ENCODE measurements around the gene DAP. TPM values are rescaled to one million over a fixed set of nuclear protein-coding genes. Genes with fewer than 3 reads are reported as not detected.

The DAP gene
- total RNA-seq, 1 experiment from 2014 or later = 279 TPM

DNA sequence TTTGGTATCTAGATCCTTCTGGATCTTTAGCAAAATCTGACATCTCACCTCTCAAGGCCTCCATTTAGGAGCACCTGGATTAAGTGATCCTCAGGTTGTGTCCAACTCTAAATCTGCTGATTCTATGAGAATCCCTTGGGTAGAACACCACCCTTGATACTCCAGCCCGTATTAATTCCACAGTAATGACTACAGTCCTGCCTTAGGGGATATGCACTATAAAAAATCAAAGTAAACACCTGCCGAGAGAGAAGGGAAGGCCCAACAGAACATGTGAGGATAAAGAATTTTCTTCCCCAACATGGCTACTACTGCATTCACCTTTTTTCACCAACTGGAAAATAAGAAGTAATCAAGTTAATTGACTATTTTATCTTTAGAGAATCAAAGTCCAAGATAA lies 27.6 kb downstream of the DAP start:
- Histone ChIP-seq H3K9me3 (ENCODE audit: insufficient read depth, low read depth) (no peaks in the 10 kb centered on the region), H3K9me2 (ENCODE audit: insufficient read depth) (no peaks in the 10 kb centered on the region), H3K27me3 (ENCODE audit: insufficient read depth, low read depth) (no peaks in the 10 kb centered on the region), H4K20me1 (ENCODE audit: insufficient read depth) (no peaks in the 10 kb centered on the region; the same call in 1 of the 2 replicates), H3F3A (ENCODE audit: insufficient read depth, low read depth) (no peaks in the 10 kb centered on the region), H3K4me1 (replicated peaks; ENCODE audit: insufficient read depth) (peaks cover 30% of the 10 kb centered on the region), H3K79me2 (ENCODE audit: low read depth) (peaks cover 66% of the 10 kb centered on the region), H3K4me2 (0 out of 2 replicates have a peak overlapping the region, but pooled peaks have one; percentile 23), H3K27ac (no peak overlapping the region), H3K4me3 (no peak overlapping the region), H3K36me3 (ENCODE audit: low read depth) (peaks cover 23% of the 10 kb centered on the region), H2AFZ (no peak overlapping the region)
- DNase-seq = no peak
- BruUV-seq (replicated peaks) = no TSS peak
- POLR2A ChIA-PET (ENCODE audit: unreplicated experiment) = no interaction called here
- intact Hi-C loops (cut with micrococcal nuclease; ENCODE audit: unreplicated experiment) = no loop called here
- CTCF ChIA-PET = no interaction called here
- no peak for TF ChIP-seq EZH2 (IDR thresholded peaks at IDR 0.05; ENCODE audit: low read depth)
- TF ChIP-seq, protein P1, sequence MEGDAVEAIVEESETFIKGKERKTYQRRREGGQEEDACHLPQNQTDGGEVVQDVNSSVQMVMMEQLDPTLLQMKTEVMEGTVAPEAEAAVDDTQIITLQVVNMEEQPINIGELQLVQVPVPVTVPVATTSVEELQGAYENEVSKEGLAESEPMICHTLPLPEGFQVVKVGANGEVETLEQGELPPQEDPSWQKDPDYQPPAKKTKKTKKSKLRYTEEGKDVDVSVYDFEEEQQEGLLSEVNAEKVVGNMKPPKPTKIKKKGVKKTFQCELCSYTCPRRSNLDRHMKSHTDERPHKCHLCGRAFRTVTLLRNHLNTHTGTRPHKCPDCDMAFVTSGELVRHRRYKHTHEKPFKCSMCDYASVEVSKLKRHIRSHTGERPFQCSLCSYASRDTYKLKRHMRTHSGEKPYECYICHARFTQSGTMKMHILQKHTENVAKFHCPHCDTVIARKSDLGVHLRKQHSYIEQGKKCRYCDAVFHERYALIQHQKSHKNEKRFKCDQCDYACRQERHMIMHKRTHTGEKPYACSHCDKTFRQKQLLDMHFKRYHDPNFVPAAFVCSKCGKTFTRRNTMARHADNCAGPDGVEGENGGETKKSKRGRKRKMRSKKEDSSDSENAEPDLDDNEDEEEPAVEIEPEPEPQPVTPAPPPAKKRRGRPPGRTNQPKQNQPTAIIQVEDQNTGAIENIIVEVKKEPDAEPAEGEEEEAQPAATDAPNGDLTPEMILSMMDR (conservative IDR thresholded peaks at IDR 0.05) = no peak

DNA sequence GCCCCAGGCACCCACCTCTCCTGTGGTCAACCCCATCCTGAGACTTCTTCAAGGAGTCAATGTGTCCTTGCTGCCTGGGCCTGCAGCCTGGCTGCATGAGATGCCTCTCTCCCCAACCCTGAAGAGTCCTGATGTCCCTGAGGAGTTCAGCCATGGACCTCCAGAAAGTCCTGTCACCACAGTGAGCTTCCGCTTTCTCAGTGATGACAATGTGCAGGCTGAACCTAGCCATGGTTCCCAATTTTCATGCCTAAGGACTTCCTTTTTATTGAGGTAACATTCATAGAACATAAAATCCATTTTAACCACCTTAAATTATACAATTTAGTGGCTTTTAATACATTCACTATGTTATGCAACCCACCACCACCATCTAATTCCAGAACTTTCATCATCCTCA lies 29.1 kb downstream of the DAP start:
- ChIA-PET POLR2A (ENCODE audit: unreplicated experiment) (interaction anchor here (0.6 kb wide), 1 partner anchor 104 kb away, joined by 4 read pairs; no protein-coding TSS in a partner anchor), CTCF (no interaction called here)
- Histone ChIP-seq H3F3A (ENCODE audit: insufficient read depth, low read depth) (peaks cover 10% of the 10 kb centered on the region; the same call in 1 of the 2 replicates), H3K9me2 (ENCODE audit: insufficient read depth) (no peaks in the 10 kb centered on the region), H3K9me3 (ENCODE audit: insufficient read depth, low read depth) (no peaks in the 10 kb centered on the region), H3K4me1 (replicated peaks; ENCODE audit: insufficient read depth) (peaks cover 45% of the 10 kb centered on the region), H4K20me1 (ENCODE audit: insufficient read depth) (no peaks in the 10 kb centered on the region), H3K27me3 (ENCODE audit: insufficient read depth, low read depth) (no peaks in the 10 kb centered on the region), H3K36me3 (ENCODE audit: low read depth) (peaks cover 23% of the 10 kb centered on the region), H3K4me3 (no peak overlapping the region), H2AFZ (no peak overlapping the region), H3K79me2 (ENCODE audit: low read depth) (peaks cover 58% of the 10 kb centered on the region), H3K27ac (no peak overlapping the region), H3K4me2 (no peak overlapping the region)
- intact Hi-C loops (cut with micrococcal nuclease; ENCODE audit: unreplicated experiment) = no loop called here
- DNase-seq = no peak
- TF ChIP-seq, protein P1 (conservative IDR thresholded peaks at IDR 0.05) = no peak
- TF ChIP-seq EZH2 (IDR thresholded peaks at IDR 0.05; ENCODE audit: low read depth) = no peak
- no TSS peak for BruUV-seq (replicated peaks)

DNA sequence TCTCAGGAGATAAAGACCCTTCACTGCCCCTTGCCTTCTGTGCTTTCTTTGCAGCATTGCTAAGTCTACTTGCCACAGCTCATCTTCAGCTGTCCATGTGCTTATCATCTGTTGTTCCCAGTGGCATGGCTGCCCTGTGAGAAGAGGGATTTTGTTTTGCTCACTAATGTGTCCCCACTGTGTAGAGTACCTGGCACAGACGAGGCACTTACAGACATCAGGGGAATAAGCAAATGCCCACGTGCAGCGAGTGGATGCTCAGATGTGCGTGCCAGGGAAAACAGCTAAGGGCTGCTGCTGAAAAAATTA lies 31.0 kb downstream of the DAP start:
- BruUV-seq (replicated peaks) = no TSS peak
- intact Hi-C loops (cut with micrococcal nuclease; ENCODE audit: unreplicated experiment) = no loop called here
- TF ChIP-seq EZH2 (IDR thresholded peaks at IDR 0.05; ENCODE audit: low read depth) = no peak
- TF ChIP-seq, protein P1 (conservative IDR thresholded peaks at IDR 0.05) = no peak
- Histone ChIP-seq H3F3A (ENCODE audit: insufficient read depth, low read depth) (peaks cover 28% of the 10 kb centered on the region), H2AFZ (no peak overlapping the region), H3K4me3 (no peak overlapping the region), H4K20me1 (ENCODE audit: insufficient read depth) (no peaks in the 10 kb centered on the region), H3K27ac (no peak overlapping the region), H3K9me2 (ENCODE audit: insufficient read depth) (no peaks in the 10 kb centered on the region), H3K36me3 (ENCODE audit: low read depth) (peaks cover 28% of the 10 kb centered on the region), H3K27me3 (ENCODE audit: insufficient read depth, low read depth) (no peaks in the 10 kb centered on the region), H3K79me2 (ENCODE audit: low read depth) (peaks cover 40% of the 10 kb centered on the region), H3K9me3 (ENCODE audit: insufficient read depth, low read depth) (no peaks in the 10 kb centered on the region), H3K4me2 (no peak overlapping the region), H3K4me1 (replicated peaks; ENCODE audit: insufficient read depth) (peaks cover 64% of the 10 kb centered on the region)
- ChIA-PET CTCF (no interaction called here), POLR2A (ENCODE audit: unreplicated experiment) (no interaction called here)
- no peak for DNase-seq

Measured in PC-9 (cell line).